Neural cell (in vitro differentiated cells): ENCODE results near the gene SPATA2L. TPM values are rescaled to one million over a fixed set of nuclear protein-coding genes. Genes with fewer than 3 reads are reported as not detected.

ENCODE experiments used
- H2AFZ ChIP-seq: fragments of 200-600, 300-800 bp; sonication (generic), shearing (Covaris generic); 2 replicates; pipeline ENCODE4 v1.6.0; 2014; ENCODE audit warnings: low read depth, mild to moderate bottlenecking, antibody characterized with exemption, low read length, moderate library complexity
- H3F3A ChIP-seq: fragments of 200-600 bp; shearing (Covaris generic); 2 replicates; pipeline ENCODE4 v1.6.1; 2016; ENCODE audit warnings: mild to moderate bottlenecking, moderate library complexity, mixed read lengths, antibody characterized with exemption, low read length; ENCODE audit not compliant: insufficient read depth, poor library complexity, severe bottlenecking
- H3K27ac ChIP-seq: fragments of 200-600, 300-800 bp; sonication (generic), shearing (Covaris generic); 2 replicates; pipeline ENCODE4 v1.5.1; 2014; ENCODE audit warnings: mild to moderate bottlenecking, low read length, moderate library complexity
- H3K27me3 ChIP-seq: fragments of 300-800, 200-600 bp; sonication (generic), shearing (Covaris generic); 2 replicates; pipeline ENCODE4 v1.6.0; 2014; ENCODE audit warnings: mild to moderate bottlenecking, low read depth, low read length, moderate library complexity; ENCODE audit not compliant: insufficient read depth
- H3K36me3 ChIP-seq: fragments of 300-800, 200-600 bp; sonication (generic), shearing (Covaris generic); 2 replicates; pipeline ENCODE4 v1.5.1; 2014; ENCODE audit warnings: mild to moderate bottlenecking, antibody characterized with exemption, low read length, moderate library complexity; ENCODE audit not compliant: insufficient read depth
- H3K4me2 ChIP-seq: fragments of 300-800, 200-600 bp; sonication (generic), shearing (Covaris generic); 2 replicates; pipeline ENCODE4 v1.6.0; 2014; ENCODE audit warnings: mild to moderate bottlenecking, low read length
- H3K4me3 ChIP-seq: fragments of 300-800, 200-600 bp; sonication (generic), shearing (Covaris generic); 2 replicates; pipeline ENCODE4 v1.5.1; 2014; ENCODE audit warnings: mild to moderate bottlenecking, low read length, moderate library complexity
- H3K79me2 ChIP-seq: fragments of 200-600 bp; shearing (Covaris generic); replicated peaks from 2 replicates; pipeline ENCODE4 v1.6.0; 2014; ENCODE audit warnings: mild to moderate bottlenecking, low read length, moderate library complexity; ENCODE audit not compliant: insufficient read depth
- H3K9ac ChIP-seq: fragments of 300-800, 200-600 bp; sonication (generic), shearing (Covaris generic); 2 replicates; pipeline ENCODE4 v1.6.1; 2016; ENCODE audit warnings: mild to moderate bottlenecking, low read length, mixed read lengths
- H3K9me2 ChIP-seq: fragments of 200-600 bp; shearing (Covaris generic); 2 replicates; pipeline ENCODE4 v1.6.1; 2016; ENCODE audit warnings: mild to moderate bottlenecking, low read length, mixed read lengths; ENCODE audit not compliant: insufficient read depth
- H3K9me3 ChIP-seq: fragments of 200-600, 300-800 bp; sonication (generic), shearing (Covaris generic); 2 replicates; pipeline ENCODE4 v1.6.1; 2016; ENCODE audit warnings: mild to moderate bottlenecking, mixed run types, low read length, moderate library complexity, mixed read lengths
- H4K20me1 ChIP-seq: fragments of 200-600 bp; shearing (Covaris generic); 2 replicates; pipeline ENCODE4 v1.6.1; 2016; ENCODE audit warnings: mild to moderate bottlenecking, mixed run types; ENCODE audit not compliant: insufficient read depth
- EP300 ChIP-seq: fragments of 450-650 bp; conservative IDR thresholded peaks from 2 replicates; pipeline ENCODE4 v1.6.1; 2014; ENCODE audit warnings: antibody characterized with exemption, mild to moderate bottlenecking, moderate library complexity; ENCODE audit not compliant: poor library complexity, severe bottlenecking
- EZH2 ChIP-seq: fragments of 200-600, 300-800 bp; shearing (Covaris generic), sonication (generic); IDR thresholded peaks from 2 replicates; pipeline ENCODE4 v1.6.1; 2014; ENCODE audit warnings: antibody characterized with exemption, low read length, borderline replicate concordance, mild to moderate bottlenecking; ENCODE audit not compliant: insufficient read depth, poor library complexity, severe bottlenecking
- MXI1 ChIP-seq: fragments of 450-650 bp; conservative IDR thresholded peaks from 2 replicates; pipeline ENCODE4 v1.6.1; 2014; ENCODE audit warnings: antibody characterized with exemption, mild to moderate bottlenecking; ENCODE audit not compliant: poor library complexity, severe bottlenecking
- POLR2AphosphoS5 ChIP-seq: IDR thresholded peaks from 2 replicates; pipeline ENCODE4 v1.6.1; 2012
- RAD21 ChIP-seq: fragments of 450-650 bp; conservative IDR thresholded peaks from 2 replicates; pipeline ENCODE4 v1.6.1; 2014; ENCODE audit warnings: antibody characterized with exemption, mild to moderate bottlenecking, moderate library complexity
- SMC3 ChIP-seq: fragments of 450-650 bp; conservative IDR thresholded peaks from 2 replicates; pipeline ENCODE4 v1.6.1; 2014; ENCODE audit warnings: antibody characterized with exemption, mild to moderate bottlenecking, moderate library complexity; ENCODE audit not compliant: poor library complexity
- TAF1 ChIP-seq: IDR thresholded peaks from 2 replicates; pipeline ENCODE4 v1.6.1; 2012; ENCODE audit warnings: low read depth
- polyA plus RNA-seq: library from polyadenylated mRNA; depleted of rRNA; stranded (reverse); fragments of >200 nt; gene quantifications from 2 replicates; pipeline ENCODE4 v1.2.3, GENCODE V29; 2014
- TF ChIP-seq, protein P1 (sequence below): IDR thresholded peaks from 2 replicates; pipeline ENCODE4 v1.6.1; 2012; ENCODE audit warnings: borderline replicate concordance
- TF ChIP-seq, protein P2 (sequence below): fragments of 450-650 bp; IDR thresholded peaks from 2 replicates; pipeline ENCODE4 v1.5.1; 2014; ENCODE audit warnings: antibody characterized with exemption, mild to moderate bottlenecking, moderate library complexity; ENCODE audit not compliant: poor library complexity, severe bottlenecking

The SPATA2L gene
- polyA plus RNA-seq, 1 donor from 2014 or later: 39.1 TPM

DNA sequence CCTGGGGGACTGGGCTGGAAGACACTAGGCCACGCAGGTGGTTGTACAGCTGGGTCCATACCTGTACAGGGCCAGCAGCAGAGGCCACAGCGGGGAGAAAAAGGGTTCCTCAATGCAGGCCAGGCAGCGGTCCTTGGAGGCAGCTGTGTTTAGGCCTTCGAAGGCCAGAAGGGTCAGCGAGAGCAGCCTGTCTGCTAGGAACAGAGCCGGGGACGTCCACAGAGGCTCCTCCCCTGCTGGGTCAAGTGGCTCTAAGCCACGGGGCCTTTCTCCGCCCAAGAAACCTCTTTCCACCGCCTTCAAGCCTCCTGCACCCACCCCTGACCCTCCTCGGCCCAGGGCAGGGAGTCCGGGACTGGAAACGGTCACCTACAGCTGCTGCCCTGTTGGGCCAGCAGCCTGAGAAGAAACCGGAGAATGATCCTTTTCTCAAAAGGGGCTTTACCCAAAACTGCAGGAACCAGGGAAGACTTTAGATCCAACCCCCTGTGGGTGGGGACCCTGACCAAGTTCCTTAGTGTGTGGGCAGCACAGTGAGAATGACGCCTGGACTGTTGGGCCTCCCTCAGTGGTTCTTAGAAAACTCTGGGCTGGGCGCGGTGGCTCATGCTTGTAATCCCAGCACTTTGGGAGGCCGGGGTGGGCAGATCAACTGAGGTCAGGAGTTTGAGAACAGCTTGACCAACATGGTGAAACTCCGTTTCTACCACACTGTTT, 8.4 kb upstream of the SPATA2L start:
- no peaks in the 10 kb centered on the region for H3K9me3 ChIP-seq
- no peaks in the 10 kb centered on the region for H3K27me3 ChIP-seq
- no peaks in the 10 kb centered on the region for H3K79me2 ChIP-seq
- TF ChIP-seq TAF1: no peak
- no peak for TF ChIP-seq RAD21
- TF ChIP-seq EZH2: no peak
- TF ChIP-seq, protein P1, sequence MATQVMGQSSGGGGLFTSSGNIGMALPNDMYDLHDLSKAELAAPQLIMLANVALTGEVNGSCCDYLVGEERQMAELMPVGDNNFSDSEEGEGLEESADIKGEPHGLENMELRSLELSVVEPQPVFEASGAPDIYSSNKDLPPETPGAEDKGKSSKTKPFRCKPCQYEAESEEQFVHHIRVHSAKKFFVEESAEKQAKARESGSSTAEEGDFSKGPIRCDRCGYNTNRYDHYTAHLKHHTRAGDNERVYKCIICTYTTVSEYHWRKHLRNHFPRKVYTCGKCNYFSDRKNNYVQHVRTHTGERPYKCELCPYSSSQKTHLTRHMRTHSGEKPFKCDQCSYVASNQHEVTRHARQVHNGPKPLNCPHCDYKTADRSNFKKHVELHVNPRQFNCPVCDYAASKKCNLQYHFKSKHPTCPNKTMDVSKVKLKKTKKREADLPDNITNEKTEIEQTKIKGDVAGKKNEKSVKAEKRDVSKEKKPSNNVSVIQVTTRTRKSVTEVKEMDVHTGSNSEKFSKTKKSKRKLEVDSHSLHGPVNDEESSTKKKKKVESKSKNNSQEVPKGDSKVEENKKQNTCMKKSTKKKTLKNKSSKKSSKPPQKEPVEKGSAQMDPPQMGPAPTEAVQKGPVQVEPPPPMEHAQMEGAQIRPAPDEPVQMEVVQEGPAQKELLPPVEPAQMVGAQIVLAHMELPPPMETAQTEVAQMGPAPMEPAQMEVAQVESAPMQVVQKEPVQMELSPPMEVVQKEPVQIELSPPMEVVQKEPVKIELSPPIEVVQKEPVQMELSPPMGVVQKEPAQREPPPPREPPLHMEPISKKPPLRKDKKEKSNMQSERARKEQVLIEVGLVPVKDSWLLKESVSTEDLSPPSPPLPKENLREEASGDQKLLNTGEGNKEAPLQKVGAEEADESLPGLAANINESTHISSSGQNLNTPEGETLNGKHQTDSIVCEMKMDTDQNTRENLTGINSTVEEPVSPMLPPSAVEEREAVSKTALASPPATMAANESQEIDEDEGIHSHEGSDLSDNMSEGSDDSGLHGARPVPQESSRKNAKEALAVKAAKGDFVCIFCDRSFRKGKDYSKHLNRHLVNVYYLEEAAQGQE: no peak
- TF ChIP-seq EP300: no peak
- no peak overlapping the region for H2AFZ ChIP-seq
- no peak overlapping the region for H3K4me3 ChIP-seq
- H3K4me2 ChIP-seq: no peak overlapping the region
- H4K20me1 ChIP-seq: no peaks in the 10 kb centered on the region
- H3K9ac ChIP-seq: no peak overlapping the region
- no peaks in the 10 kb centered on the region for H3K9me2 ChIP-seq
- no peaks in the 10 kb centered on the region for H3K36me3 ChIP-seq
- no peak overlapping the region for H3K27ac ChIP-seq
- H3F3A ChIP-seq: no peaks in the 10 kb centered on the region

DNA sequence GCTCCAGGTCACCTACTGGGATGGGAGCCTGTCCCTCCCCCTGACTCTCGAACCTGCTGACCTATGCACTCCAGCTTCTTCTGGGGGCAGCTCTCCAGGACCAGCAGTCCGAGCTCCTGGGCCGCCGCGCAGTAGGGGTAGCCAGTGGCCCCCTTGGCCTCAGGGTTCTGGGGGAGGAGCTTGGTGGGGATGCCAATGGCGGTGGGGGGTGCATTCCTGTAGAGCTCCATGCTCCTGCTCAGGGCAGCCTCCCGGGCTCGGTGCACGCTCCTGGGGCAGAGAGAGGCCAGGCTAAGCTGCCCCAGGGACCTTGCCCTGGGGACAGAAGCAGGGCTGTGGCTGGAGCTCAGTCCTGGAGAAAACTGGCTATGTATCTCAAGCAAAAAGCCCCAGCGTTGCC, 7.7 kb upstream of the SPATA2L start:
- Histone ChIP-seq H2AFZ (no peak overlapping the region), H3K9ac (no peak overlapping the region), H3K9me3 (no peaks in the 10 kb centered on the region), H3K27me3 (no peaks in the 10 kb centered on the region), H3K4me3 (no peak overlapping the region), H3K4me2 (no peak overlapping the region), H4K20me1 (no peaks in the 10 kb centered on the region), H3K36me3 (no peaks in the 10 kb centered on the region), H3K79me2 (no peaks in the 10 kb centered on the region), H3K27ac (no peak overlapping the region), H3K9me2 (no peaks in the 10 kb centered on the region), H3F3A (no peaks in the 10 kb centered on the region)
- TF ChIP-seq EP300 (no peak), EZH2 (no peak), MXI1 (no peak), RAD21 (no peak), SMC3 (no peak), POLR2AphosphoS5 (no peak), TAF1 (no peak)
- TF ChIP-seq, protein P2, sequence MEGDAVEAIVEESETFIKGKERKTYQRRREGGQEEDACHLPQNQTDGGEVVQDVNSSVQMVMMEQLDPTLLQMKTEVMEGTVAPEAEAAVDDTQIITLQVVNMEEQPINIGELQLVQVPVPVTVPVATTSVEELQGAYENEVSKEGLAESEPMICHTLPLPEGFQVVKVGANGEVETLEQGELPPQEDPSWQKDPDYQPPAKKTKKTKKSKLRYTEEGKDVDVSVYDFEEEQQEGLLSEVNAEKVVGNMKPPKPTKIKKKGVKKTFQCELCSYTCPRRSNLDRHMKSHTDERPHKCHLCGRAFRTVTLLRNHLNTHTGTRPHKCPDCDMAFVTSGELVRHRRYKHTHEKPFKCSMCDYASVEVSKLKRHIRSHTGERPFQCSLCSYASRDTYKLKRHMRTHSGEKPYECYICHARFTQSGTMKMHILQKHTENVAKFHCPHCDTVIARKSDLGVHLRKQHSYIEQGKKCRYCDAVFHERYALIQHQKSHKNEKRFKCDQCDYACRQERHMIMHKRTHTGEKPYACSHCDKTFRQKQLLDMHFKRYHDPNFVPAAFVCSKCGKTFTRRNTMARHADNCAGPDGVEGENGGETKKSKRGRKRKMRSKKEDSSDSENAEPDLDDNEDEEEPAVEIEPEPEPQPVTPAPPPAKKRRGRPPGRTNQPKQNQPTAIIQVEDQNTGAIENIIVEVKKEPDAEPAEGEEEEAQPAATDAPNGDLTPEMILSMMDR: no peak
- TF ChIP-seq, protein P1: no peak
